Loucy (cell line): ENCODE measurements around the gene BNC1.

ENCODE experiments used
- H2AFZ ChIP-seq: fragments of 200-600 bp; sonication (generic); 2 replicates; pipeline ENCODE4 v1.6.0; 2016; ENCODE audit warnings: antibody characterized with exemption, mild to moderate bottlenecking, low read length, moderate library complexity
- H3F3A ChIP-seq: fragments of 200-600 bp; 2 replicates; pipeline ENCODE4 v1.6.0; 2016; ENCODE audit warnings: antibody characterized with exemption, low read depth, mild to moderate bottlenecking
- H3K27me3 ChIP-seq: fragments of 200-600 bp; sonication (generic); 2 replicates; pipeline ENCODE4 v1.6.1; 2014; ENCODE audit warnings: low read length, mild to moderate bottlenecking; ENCODE audit not compliant: insufficient read depth, poor library complexity, severe bottlenecking
- H3K36me3 ChIP-seq: fragments of 200-600 bp; sonication (generic); 2 replicates; pipeline ENCODE4 v1.6.1; 2016; ENCODE audit warnings: low read length; ENCODE audit not compliant: insufficient read depth
- H3K4me1 ChIP-seq: fragments of 200-600 bp; sonication (generic); 2 replicates; pipeline ENCODE4 v1.5.1; 2014; ENCODE audit warnings: low read length, mild to moderate bottlenecking; ENCODE audit not compliant: insufficient read depth, poor library complexity, severe bottlenecking
- H3K4me2 ChIP-seq: fragments of 200-600 bp; sonication (generic); 2 replicates; pipeline ENCODE4 v1.6.0; 2014; ENCODE audit warnings: antibody characterized with exemption, low read length, low read depth, mild to moderate bottlenecking; ENCODE audit not compliant: poor library complexity, severe bottlenecking
- H3K4me3 ChIP-seq: fragments of 200-600 bp; sonication (generic); 2 replicates; pipeline ENCODE4 v1.5.1; 2014; ENCODE audit warnings: low read length, mild to moderate bottlenecking, mixed read lengths; ENCODE audit not compliant: poor library complexity, severe bottlenecking
- H3K79me2 ChIP-seq: fragments of 200-600 bp; sonication (generic); 2 replicates; pipeline ENCODE4 v1.6.1; 2014; ENCODE audit warnings: low read length; ENCODE audit not compliant: insufficient read depth
- H3K9ac ChIP-seq: fragments of 200-600 bp; sonication (generic); 2 replicates; pipeline ENCODE4 v1.6.0; 2014; ENCODE audit warnings: mild to moderate bottlenecking, low read depth, low read length, moderate library complexity; ENCODE audit not compliant: poor library complexity, severe bottlenecking
- H3K9me2 ChIP-seq: fragments of 200-600 bp; sonication (generic); replicated peaks from 2 replicates; pipeline ENCODE4 v1.6.1; 2016; ENCODE audit warnings: low read depth, low read length, mixed read lengths
- H3K9me3 ChIP-seq: fragments of 200-600 bp; sonication (generic); 2 replicates; pipeline ENCODE4 v1.6.1; 2014; ENCODE audit warnings: mild to moderate bottlenecking, antibody characterized with exemption, low read length, low read depth; ENCODE audit not compliant: insufficient read depth
- H4K20me1 ChIP-seq: fragments of 200-600 bp; sonication (generic); 2 replicates; pipeline ENCODE4 v1.6.0; 2014; ENCODE audit warnings: antibody characterized with exemption, low read length, mild to moderate bottlenecking; ENCODE audit not compliant: insufficient read depth, poor library complexity, severe bottlenecking
- EZH2phosphoT487 ChIP-seq: fragments of 200-600 bp; IDR thresholded peaks from 2 replicates; pipeline ENCODE4 v1.6.1; 2018; ENCODE audit warnings: antibody characterized with exemption, mild to moderate bottlenecking, moderate library complexity, borderline replicate concordance
- TF ChIP-seq, protein P1 (sequence below): fragments of 200-600 bp; sonication (generic); conservative IDR thresholded peaks from 2 replicates; pipeline ENCODE4 v1.5.1; 2014; ENCODE audit warnings: mild to moderate bottlenecking, antibody characterized with exemption, low read length

BNC1 gene

GRCh38 chr15:83207009-83207659, 77.3 kb downstream of the BNC1 start:
- H3K36me3 ChIP-seq = no peaks in the 10 kb centered on the region
- H3K4me1 ChIP-seq = peaks cover 39% of the 10 kb centered on the region
- TF ChIP-seq, protein P1, sequence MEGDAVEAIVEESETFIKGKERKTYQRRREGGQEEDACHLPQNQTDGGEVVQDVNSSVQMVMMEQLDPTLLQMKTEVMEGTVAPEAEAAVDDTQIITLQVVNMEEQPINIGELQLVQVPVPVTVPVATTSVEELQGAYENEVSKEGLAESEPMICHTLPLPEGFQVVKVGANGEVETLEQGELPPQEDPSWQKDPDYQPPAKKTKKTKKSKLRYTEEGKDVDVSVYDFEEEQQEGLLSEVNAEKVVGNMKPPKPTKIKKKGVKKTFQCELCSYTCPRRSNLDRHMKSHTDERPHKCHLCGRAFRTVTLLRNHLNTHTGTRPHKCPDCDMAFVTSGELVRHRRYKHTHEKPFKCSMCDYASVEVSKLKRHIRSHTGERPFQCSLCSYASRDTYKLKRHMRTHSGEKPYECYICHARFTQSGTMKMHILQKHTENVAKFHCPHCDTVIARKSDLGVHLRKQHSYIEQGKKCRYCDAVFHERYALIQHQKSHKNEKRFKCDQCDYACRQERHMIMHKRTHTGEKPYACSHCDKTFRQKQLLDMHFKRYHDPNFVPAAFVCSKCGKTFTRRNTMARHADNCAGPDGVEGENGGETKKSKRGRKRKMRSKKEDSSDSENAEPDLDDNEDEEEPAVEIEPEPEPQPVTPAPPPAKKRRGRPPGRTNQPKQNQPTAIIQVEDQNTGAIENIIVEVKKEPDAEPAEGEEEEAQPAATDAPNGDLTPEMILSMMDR = no peak
- TF ChIP-seq EZH2phosphoT487 = no peak
- no peaks in the 10 kb centered on the region for H3K9me3 ChIP-seq
- H3F3A ChIP-seq = peaks cover 3% of the 10 kb centered on the region; the same call in 1 of the 2 replicates
- H4K20me1 ChIP-seq = peaks cover 44% of the 10 kb centered on the region
- peak overlapping the region; percentile 99 for H3K4me2 ChIP-seq
- H3K9ac ChIP-seq = peak overlapping the region; percentile 88
- peak overlapping the region; percentile 86 for H2AFZ ChIP-seq
- peak overlapping the region; percentile 97 for H3K4me3 ChIP-seq
- H3K9me2 ChIP-seq = no peaks in the 10 kb centered on the region
- H3K27me3 ChIP-seq = no peaks in the 10 kb centered on the region
- H3K79me2 ChIP-seq = peaks cover 52% of the 10 kb centered on the region

- Histone ChIP-seq H3K4me3 (peak overlapping the region; percentile 97), H3K4me2 (peak overlapping the region; percentile 99), H3K9me3 (no peaks in the 10 kb centered on the region), H3K9me2 (no peaks in the 10 kb centered on the region), H3K9ac (peak overlapping the region; percentile 88), H3K27me3 (no peaks in the 10 kb centered on the region), H3F3A (peaks cover 3% of the 10 kb centered on the region; the same call in 1 of the 2 replicates), H3K4me1 (peaks cover 45% of the 10 kb centered on the region), H3K36me3 (no peaks in the 10 kb centered on the region), H4K20me1 (peaks cover 50% of the 10 kb centered on the region), H2AFZ (peak overlapping the region; percentile 86), H3K79me2 (peaks cover 58% of the 10 kb centered on the region)
- TF ChIP-seq, protein P1 = no peak
- TF ChIP-seq EZH2phosphoT487 = no peak
Measured at GRCh38 chr15:83206526-83207008, 77.9 kb downstream of the BNC1 start.
